Vagina (tissue), 2 donors: ENCODE data around the gene FOXP2.

ENCODE experiments used
- CTCF ChIP-seq, 3 experiments: fragments of 450-650 bp in 2 of 3; fragments of 200-600 bp in 1 of 3; sonication (generic) in 1 of 3; IDR thresholded peaks; one replicate each; pipeline ENCODE4 v1.5.1; 2017 to 2019; ENCODE audit warnings: antibody characterized with exemption in 3 of 3, mild to moderate bottlenecking in 2 of 3, moderate library complexity in 2 of 3
- POLR2A ChIP-seq, 2 donors: fragments of 450-650 bp; IDR thresholded peaks; one replicate each; pipeline ENCODE4 v1.6.1; 2017; ENCODE audit warnings: antibody characterized with exemption in 2 of 2, mild to moderate bottlenecking in 2 of 2, moderate library complexity in 2 of 2
- POLR2AphosphoS5 ChIP-seq, 2 donors: sonication (generic); formaldehyde crosslinking; IDR thresholded peaks; one replicate each; pipeline ENCODE4 v1.9.0; 2017; ENCODE audit warnings: antibody characterized with exemption in 2 of 2, mild to moderate bottlenecking in 2 of 2, low read depth in 1 of 2; ENCODE audit not compliant: insufficient read depth in 1 of 2

DNA sequence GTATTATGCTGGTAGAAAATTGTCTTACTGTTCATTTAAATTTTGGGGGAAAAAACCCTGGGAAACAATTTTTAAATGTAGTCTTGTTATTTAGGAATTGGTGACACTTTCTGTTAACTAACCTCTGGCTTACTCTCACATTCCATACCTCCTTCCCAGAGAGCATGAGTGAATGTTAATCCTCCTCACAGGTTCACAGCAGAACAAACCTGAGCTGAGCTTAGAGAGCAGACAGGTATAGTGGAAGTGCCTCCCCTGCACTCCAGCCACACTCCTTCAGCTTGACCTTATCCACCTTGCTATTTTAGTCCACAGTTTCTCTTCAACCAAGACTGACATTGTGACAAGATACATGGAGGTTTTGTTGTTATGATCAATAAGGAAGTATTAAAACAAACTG lies 235.9 kb downstream of the FOXP2 start:
- TF ChIP-seq POLR2A (IDR thresholded peaks at IDR 0.05) (no peak), CTCF (IDR thresholded peaks at IDR 0.05) (no peak), POLR2AphosphoS5 (IDR thresholded peaks at IDR 0.05; ENCODE audit: insufficient read depth in 1 of 2, low read depth in 1 of 2) (no peak)
